NCI-H1092 treated with DMSO at 0.1 percent for 48 hours (cell line): ENCODE results near the gene RIOK1.
"Not testable (repeated sequence)": the region's sequence is repeated elsewhere in the genome, so short reads cannot be mapped to it uniquely, and the experiment has no call there.

Experiments
- DNase-seq: peaks from one replicate; lab custom pipeline; 2025; lab: John Stamatoyannopoulos, UW

Gene RIOK1

GRCh38 chr6:7389451-7390225, at the start of gene RIOK1, which contains the start of gene CAGE1:
RIOK1 (plus strand) TSS chr6:7389808; CDS start chr6:7390003, 195 bp downstream.
CAGE1 (minus strand) TSS chr6:7389742; CDS start chr6:7387173, 2,569 bp downstream.
- DNase-seq = peak; percentile 66

GRCh38 chr6:7341271-7341670, 48.3 kb upstream of the RIOK1 start:
- no peak for DNase-seq

DNA sequence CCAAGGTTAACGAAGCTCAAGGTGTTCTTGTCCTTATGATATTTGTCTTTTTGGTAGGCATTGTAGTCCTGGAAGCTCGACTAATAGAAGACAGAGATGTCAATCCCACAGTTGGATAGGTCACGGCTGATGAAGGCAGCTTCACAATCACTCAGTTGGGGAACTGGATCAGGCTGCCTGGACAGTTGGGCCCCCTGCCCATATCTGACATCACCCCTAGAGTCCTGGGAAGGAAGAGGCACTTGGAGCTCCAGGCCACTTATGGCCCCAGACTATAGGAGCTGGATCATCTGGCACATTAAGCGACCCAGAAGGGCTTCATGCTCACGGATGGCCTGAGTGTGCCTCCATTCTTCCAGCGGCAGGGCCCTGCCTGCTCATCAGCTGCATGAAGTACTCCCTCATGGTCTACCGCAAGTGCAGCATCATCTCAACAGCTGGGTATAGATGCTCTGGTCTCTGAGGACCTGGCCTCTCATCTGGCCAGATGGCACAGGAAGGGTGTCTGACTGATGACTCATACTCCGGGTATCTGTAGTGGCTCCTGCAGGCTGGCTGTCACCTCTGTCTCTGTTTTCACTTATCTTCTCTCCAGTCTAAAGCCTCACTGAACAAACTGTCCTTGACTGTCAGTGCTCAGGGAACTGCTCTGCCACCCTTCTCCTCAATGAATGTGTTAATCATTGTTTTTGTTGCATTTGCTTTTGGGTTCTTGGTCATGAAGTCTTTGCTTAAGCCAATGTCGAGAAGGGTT, 47.4 kb upstream of the RIOK1 start:
- DNase-seq = no peak

DNA sequence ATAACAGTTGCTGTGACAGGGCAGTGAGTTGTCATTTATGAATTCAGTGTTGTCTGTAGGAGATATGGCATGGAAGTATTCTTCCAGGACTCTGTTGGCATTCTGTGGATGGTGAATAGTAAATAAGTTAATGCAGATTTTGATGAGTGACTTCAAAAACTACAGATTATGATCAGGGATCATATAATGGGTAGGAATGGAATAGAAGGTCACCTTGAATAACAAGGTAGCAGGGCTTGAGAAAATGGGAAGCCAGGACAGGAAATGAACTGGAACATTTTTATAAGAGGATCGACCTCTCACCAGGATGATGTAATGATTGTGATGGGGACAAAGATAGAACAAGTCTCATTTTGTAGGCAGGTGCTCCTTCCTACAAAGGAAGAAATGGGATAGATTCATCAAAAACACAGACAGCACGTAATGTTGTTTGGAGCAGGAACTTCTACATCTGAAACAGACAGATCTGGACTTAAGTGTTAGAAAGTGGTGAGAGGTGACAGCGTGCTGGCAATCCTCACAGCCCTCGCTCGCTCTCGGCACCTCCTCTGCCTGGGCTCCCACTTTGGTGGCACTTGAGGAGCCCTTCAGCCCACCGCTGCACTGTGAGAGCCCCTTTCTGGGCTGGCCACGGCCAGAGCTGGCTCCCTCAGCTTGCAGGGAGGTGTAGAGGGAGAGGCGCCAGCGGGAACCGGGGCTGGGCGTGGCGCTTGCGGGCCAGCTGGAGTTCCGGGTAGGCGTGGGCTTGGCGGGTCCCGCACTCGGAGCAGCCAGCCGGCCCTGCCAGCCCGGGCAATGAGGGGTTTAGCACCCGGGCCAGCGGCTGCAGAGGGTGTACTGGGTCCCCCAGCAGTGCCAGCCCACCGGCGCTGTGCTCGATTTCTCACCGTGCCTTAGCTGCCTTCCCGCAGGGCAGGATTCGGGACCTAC, 45.8 kb upstream of the RIOK1 start:
- no peak for DNase-seq

- not testable (repeated sequence) for DNase-seq
These were observed 44.7 kb upstream of the RIOK1 start for GRCh38 chr6:7344773-7345450.

- DNase-seq = not testable (repeated sequence)
These were observed 42.0 kb upstream of the RIOK1 start for GRCh38 chr6:7347551-7347997.

DNA sequence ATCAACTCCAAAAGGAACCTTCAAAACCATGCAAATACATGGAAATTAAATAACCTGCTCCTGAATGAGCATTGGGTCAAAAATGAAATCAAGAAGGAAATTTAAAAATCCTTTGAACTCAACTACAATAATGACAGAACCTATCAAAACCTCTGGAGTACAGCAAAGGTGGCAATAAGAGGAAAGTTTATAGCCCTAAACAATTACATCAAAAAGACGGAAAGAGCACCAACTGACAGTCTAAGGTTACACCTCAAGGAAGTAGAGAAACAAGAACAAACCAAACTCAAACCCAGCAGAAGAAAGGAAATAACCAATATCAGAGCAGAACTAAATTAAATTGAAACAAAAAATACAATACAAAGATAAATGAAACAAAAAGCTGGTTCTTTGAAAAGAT, 39.0 kb upstream of the RIOK1 start:
- not testable (repeated sequence) for DNase-seq

DNA sequence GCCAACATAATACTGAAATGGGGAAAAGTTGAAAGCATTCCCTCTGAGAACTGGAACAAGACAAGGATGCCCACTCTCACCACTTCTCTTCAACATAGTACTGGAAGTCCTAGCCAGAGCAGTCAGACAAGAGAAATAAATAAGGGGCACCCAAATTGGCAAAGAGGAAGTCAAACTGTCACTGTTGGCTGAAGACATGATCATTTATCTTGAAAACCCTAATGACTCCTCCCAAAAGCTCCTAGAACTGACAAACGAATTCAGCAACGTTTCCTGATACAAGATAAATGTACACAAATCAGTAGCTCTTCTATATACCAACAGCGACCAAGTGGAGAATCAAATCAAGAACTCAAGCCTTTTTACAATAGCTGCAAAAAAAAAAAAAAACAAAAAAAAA, 37.7 kb upstream of the RIOK1 start:
- DNase-seq = not testable (repeated sequence)

GRCh38 chr6:7367408-7367807, 22.2 kb upstream of the RIOK1 start:
- no peak for DNase-seq

DNA sequence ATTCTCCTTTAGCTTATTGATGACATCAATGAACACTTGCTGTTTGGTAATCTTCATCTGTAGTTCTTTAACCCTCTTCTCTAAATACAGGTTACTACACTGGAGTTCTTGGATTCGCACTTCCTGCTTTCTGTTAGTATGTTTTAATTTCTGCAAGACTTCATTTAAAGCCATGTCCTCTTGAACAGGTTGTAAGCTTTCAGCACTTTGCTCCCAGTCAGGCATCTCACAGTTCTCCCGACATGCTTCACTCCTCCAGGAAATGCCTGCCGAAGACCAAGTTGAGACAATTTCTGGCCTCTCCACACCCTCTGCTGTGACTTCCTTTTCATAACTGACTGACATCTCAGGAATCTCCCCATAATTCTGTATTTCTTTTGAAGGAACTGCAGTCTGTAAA, 15.9 kb upstream of the RIOK1 start:
- no peak for DNase-seq

- DNase-seq = no peak
These were observed 11.6 kb upstream of the RIOK1 start for GRCh38 chr6:7377961-7378360.

DNA sequence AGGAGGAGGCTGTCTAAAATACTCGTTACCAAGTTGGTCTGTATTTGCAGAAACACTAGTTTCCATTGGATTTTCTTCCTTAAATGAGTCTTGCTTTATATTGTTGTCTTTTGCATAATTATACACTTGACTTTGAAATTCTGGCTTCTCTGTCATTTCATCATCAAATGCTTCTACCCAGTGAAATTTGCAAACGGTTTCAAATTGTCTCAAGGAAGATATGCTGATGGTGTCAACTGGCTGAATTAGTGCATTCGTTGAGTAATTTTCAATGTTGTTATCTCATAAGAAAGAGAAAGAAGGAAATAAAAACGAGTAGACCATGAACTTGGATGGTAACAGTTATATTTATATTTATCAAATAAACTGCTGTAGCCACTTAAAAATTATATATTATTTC, 10.9 kb upstream of the RIOK1 start:
- no peak for DNase-seq

DNA sequence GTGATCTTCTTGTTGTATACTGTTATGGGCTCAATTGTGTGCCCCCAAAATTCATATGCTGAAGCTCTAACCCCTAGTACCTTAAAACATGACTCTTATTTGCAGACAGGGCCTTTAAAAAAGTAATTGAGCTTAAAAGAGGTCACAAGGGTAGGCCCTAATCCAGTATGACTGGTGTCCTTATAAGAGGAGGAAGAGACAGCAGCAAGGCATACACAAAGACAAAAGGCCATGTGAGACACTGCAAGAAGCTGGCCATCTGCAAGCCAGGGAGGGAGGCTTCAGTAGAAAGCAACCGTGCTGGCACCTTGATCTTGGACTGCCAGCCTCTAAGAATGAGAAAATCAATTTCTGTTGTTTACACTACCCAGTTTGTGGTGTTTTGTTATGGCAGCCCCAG, 8.5 kb upstream of the RIOK1 start:
- no peak for DNase-seq

DNA sequence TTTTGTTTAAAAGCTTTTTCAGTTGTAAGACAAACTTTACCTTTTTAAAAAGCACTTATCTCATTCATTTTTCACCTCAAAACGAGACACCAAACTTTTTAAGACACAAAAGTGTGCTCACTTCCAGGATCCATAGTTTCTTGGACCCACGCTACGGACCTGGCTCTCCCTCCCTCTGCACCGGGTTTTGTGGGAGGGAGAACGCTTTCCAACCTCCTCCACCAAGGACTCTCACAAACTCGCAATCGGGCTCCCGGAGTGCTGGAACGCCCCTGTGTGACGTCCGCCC, 502 bp upstream of the RIOK1 start:
- no peak for DNase-seq

GRCh38 chr6:7390226-7390878, 744 bp downstream of the RIOK1 start:
- no peak for DNase-seq

DNA sequence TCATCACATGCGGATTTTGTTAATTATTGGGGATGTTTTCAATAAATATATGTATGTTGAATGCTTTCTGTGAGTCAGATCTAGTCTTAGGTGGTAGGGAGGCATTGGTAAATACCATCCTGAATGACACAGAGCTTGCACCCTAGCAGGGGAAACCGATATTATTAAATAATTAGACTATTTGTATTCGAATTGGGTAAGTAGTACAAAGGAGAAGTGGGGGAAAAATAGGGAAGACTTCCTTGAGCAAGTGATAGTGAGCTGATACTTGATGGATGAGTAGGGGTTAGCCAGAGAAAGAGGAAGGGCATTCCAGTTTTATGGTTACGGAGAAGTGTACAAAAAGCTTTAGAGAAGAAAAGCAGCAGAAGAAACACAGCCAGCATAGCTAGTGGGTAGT, 1.5 kb downstream of the RIOK1 start:
- no peak for DNase-seq

DNA sequence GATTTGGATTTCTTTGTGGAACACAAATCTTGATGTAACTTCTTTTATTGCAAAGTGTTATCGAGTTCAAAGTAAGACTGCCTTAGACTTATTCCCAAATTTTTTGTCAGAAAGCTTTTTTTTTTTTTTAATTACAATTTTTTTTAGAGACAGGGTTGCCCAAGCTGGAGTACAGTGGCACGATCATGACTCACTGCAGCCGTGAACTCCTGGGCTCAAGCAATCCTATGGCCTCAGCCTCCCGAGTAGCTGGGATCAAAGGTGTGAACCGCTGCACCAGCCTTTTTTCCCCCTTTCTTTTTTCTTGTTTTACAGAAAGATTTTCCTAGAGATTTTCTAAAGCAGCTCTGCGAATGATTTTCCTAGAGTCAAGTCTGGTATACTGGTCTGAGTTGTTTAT, 2.8 kb downstream of the RIOK1 start:
- no peak for DNase-seq

DNA sequence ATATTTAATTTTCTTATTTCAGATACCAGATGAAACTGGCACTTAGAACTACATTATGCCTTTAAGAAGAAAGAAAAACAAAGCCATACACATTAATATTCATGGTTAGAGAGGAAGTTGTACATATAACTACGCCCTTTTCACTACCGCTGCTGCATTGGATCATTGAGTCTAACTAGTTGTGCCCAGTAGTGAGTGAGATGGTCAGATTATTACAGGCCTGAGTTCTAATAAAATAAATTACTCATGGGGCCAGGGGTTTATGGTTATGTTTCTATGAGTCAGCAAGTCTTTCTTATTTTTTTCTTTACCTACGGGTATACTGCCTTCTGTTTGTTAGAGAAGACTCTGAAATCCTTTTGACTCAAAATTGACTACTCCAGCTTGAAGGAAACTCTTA, 11.5 kb downstream of the RIOK1 start:
- DNase-seq = no peak

DNA sequence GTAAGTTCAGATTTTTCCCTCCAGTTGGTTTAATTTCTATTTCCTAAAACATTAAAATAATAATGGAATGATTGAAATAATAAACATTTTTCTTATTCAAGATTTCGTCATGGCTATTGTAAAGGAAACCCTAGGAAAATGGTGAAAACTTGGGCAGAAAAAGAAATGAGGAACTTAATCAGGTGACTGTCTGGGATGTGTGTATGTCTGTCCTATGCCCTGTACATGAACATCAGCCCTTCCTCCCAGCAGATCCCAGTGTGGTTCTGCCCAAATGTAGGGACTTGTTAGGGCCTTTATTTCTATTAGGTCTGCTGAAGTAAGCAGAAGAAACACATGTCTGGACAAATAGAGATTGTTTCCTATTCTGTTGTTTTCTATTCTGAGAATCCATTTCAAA, 13.1 kb downstream of the RIOK1 start:
- no peak for DNase-seq

- no peak for DNase-seq
These were observed 14.9 kb downstream of the RIOK1 start for GRCh38 chr6:7404546-7404945.

DNA sequence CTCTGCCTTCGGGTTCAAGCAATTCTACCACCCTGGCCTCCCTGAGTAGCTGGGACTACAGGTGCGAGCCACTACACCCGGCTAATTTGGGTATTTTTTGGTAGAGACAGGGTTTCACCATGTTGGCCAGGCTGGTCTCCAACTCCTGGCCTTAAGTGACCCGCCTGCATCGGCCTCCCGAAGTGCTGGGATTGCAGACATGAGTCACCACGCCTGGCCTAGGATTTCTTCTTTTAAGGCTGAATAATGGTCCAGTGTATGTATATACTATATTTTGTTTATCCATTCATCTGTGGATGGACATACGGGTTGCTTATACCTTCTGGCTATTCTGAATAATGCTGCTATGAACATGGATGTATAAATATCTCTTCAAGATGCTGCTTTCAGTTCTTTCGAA, 17.1 kb downstream of the RIOK1 start:
- DNase-seq = no peak
